ENCODE data around the gene CARS1. TPM values are rescaled to one million over a fixed set of nuclear protein-coding genes. Genes with fewer than 3 reads are reported as not detected.
"Not testable (repeated sequence)": the region's sequence is repeated elsewhere in the genome, so short reads cannot be mapped to it uniquely, and the experiment has no call there.

CARS1 gene
- total RNA-seq, 3 donors from 2014 or later: 40.9 to 61.0 (median 43.3) TPM

- peak; percentile 47 for ATAC-seq
- DNase-seq: no peak
- no peaks in the 10 kb centered on the region for H3K36me3 ChIP-seq (ENCODE audit: low read depth)
- TF ChIP-seq, protein P1, sequence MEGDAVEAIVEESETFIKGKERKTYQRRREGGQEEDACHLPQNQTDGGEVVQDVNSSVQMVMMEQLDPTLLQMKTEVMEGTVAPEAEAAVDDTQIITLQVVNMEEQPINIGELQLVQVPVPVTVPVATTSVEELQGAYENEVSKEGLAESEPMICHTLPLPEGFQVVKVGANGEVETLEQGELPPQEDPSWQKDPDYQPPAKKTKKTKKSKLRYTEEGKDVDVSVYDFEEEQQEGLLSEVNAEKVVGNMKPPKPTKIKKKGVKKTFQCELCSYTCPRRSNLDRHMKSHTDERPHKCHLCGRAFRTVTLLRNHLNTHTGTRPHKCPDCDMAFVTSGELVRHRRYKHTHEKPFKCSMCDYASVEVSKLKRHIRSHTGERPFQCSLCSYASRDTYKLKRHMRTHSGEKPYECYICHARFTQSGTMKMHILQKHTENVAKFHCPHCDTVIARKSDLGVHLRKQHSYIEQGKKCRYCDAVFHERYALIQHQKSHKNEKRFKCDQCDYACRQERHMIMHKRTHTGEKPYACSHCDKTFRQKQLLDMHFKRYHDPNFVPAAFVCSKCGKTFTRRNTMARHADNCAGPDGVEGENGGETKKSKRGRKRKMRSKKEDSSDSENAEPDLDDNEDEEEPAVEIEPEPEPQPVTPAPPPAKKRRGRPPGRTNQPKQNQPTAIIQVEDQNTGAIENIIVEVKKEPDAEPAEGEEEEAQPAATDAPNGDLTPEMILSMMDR (IDR thresholded peaks at IDR 0.05): no peak
- H3K9me3 ChIP-seq: no peaks in the 10 kb centered on the region
- intact Hi-C loops (cut with DNase I, micrococcal nuclease): no loop called here
- no peaks in the 10 kb centered on the region for H3K4me1 ChIP-seq (ENCODE audit: low read depth)
- no peak overlapping the region for H3K4me3 ChIP-seq
These were observed 20.1 kb upstream of the CARS1 start for GRCh38 chr11:3077189-3077836.

GRCh38 chr11:3074912-3075589 lies 17.8 kb upstream of the CARS1 start:
- H3K9me3 ChIP-seq: no peaks in the 10 kb centered on the region
- ATAC-seq: peak; percentile 75
- no peaks in the 10 kb centered on the region for H3K4me1 ChIP-seq (ENCODE audit: low read depth)
- no peak overlapping the region for H3K4me3 ChIP-seq
- intact Hi-C loops (cut with DNase I, micrococcal nuclease): no loop called here
- peak in 2 of 3 donors; percentile 60 to 69 for DNase-seq
- TF ChIP-seq, protein P1 (IDR thresholded peaks at IDR 0.05): no peak
- no peaks in the 10 kb centered on the region for H3K36me3 ChIP-seq (ENCODE audit: low read depth)

DNA sequence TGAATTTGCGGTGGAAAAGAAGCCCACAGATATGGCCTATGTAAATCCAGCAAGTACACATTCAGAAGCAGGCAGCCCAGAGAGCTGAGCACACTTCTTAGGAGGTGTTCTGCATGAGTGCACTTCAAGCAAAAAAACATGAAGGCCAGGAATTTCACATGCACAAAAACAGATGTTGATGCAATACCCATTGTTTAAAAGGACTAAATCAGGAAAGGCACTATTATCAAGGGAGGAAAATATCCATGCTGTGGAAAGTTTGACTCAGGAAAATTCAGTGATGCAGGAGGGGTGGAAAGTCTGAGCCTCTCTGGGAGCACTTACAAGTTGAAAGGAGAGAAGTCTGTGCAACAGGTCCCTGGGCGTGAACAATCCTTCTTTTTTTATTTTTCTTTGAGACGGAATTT lies 15.8 kb upstream of the CARS1 start:
- Histone ChIP-seq H3K4me3 (no peak overlapping the region), H3K9me3 (no peaks in the 10 kb centered on the region), H3K36me3 (ENCODE audit: low read depth) (no peaks in the 10 kb centered on the region), H3K4me1 (ENCODE audit: low read depth) (no peaks in the 10 kb centered on the region)
- no peak for ATAC-seq
- no peak for DNase-seq
- TF ChIP-seq, protein P1 (IDR thresholded peaks at IDR 0.05): no peak
- intact Hi-C loops (cut with DNase I, micrococcal nuclease): no loop called here

- ATAC-seq: no peak
- TF ChIP-seq, protein P1 (IDR thresholded peaks at IDR 0.05): no peak
- Histone ChIP-seq H3K4me3 (no peak overlapping the region), H3K4me1 (ENCODE audit: low read depth) (no peaks in the 10 kb centered on the region), H3K36me3 (ENCODE audit: low read depth) (no peaks in the 10 kb centered on the region), H3K9me3 (no peaks in the 10 kb centered on the region)
- intact Hi-C loops (cut with DNase I, micrococcal nuclease): no loop called here
- no peak for DNase-seq
These were observed 12.2 kb upstream of the CARS1 start for GRCh38 chr11:3069425-3069824.

GRCh38 chr11:3066308-3066707 lies 9.1 kb upstream of the CARS1 start:
- H3K9me3 ChIP-seq; intact Hi-C loops (cut with DNase I, micrococcal nuclease); H3K4me3 ChIP-seq; ATAC-seq; DNase-seq; H3K4me1 ChIP-seq (ENCODE audit: low read depth); H3K36me3 ChIP-seq (ENCODE audit: low read depth): not testable (repeated sequence)

GRCh38 chr11:3064709-3065108 lies 7.5 kb upstream of the CARS1 start:
- DNase-seq; intact Hi-C loops (cut with DNase I, micrococcal nuclease); H3K36me3 ChIP-seq (ENCODE audit: low read depth); ATAC-seq; H3K9me3 ChIP-seq; H3K4me3 ChIP-seq; H3K4me1 ChIP-seq (ENCODE audit: low read depth): not testable (repeated sequence)

- H3K4me1 ChIP-seq (ENCODE audit: low read depth); H3K9me3 ChIP-seq; H3K4me3 ChIP-seq; DNase-seq; ATAC-seq; intact Hi-C loops (cut with DNase I, micrococcal nuclease); H3K36me3 ChIP-seq (ENCODE audit: low read depth): not testable (repeated sequence)
These were observed 6.7 kb upstream of the CARS1 start for GRCh38 chr11:3063876-3064275.

GRCh38 chr11:3063432-3063831 lies 6.2 kb upstream of the CARS1 start:
- H3K4me3 ChIP-seq; H3K9me3 ChIP-seq; DNase-seq; H3K4me1 ChIP-seq (ENCODE audit: low read depth); H3K36me3 ChIP-seq (ENCODE audit: low read depth); intact Hi-C loops (cut with DNase I, micrococcal nuclease): not testable (repeated sequence)
- peak; percentile 24 for ATAC-seq

Data from mucosa of descending colon (tissue), 3 donors.